ENCODE data around the gene SMYD3. TPM values are rescaled to one million over a fixed set of nuclear protein-coding genes. Genes with fewer than 3 reads are reported as not detected.
"Not testable (repeated sequence)": the region's sequence is repeated elsewhere in the genome, so short reads cannot be mapped to it uniquely, and the experiment has no call there.

The SMYD3 gene
- total and polyA plus RNA-seq, 2 donors (not counting 1 experiment from before 2014, with no cell fraction given), result 9.7 to 37.2 TPM

DNA sequence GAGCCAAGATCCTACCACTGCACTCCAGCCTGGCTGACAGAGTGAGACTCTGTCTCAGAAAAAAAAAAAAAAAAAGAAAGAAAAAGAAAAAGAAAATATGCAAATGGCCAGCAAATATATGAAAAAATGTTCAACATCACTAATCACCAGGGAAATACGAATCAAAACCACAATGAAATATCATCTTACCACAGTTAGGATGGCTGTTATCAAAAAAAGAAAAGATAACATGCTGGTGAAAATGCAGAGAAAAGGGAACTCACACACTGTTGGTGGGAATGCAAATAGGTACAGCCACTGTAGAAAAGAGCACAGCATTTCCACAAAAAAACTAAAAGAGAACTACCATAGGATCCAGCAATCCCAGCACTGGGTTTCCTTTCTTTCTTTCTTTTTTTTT, 477.5 kb downstream of the SMYD3 start:
- no peaks in the 10 kb centered on the region for H3K27me3 Mint-ChIP-seq
- TF ChIP-seq, protein P1, sequence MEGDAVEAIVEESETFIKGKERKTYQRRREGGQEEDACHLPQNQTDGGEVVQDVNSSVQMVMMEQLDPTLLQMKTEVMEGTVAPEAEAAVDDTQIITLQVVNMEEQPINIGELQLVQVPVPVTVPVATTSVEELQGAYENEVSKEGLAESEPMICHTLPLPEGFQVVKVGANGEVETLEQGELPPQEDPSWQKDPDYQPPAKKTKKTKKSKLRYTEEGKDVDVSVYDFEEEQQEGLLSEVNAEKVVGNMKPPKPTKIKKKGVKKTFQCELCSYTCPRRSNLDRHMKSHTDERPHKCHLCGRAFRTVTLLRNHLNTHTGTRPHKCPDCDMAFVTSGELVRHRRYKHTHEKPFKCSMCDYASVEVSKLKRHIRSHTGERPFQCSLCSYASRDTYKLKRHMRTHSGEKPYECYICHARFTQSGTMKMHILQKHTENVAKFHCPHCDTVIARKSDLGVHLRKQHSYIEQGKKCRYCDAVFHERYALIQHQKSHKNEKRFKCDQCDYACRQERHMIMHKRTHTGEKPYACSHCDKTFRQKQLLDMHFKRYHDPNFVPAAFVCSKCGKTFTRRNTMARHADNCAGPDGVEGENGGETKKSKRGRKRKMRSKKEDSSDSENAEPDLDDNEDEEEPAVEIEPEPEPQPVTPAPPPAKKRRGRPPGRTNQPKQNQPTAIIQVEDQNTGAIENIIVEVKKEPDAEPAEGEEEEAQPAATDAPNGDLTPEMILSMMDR (IDR thresholded peaks at IDR 0.05), result no peak
- no peak for TF ChIP-seq EZH2 (IDR thresholded peaks at IDR 0.05; ENCODE audit: borderline replicate concordance, insufficient read depth, low read depth, low read length, poor library complexity, severe bottlenecking)
- no peaks in the 10 kb centered on the region for H3K79me2 ChIP-seq (ENCODE audit: control insufficient read depth, insufficient read depth, low read length)
- no peaks in the 10 kb centered on the region for H3K9me3 Mint-ChIP-seq (ENCODE audit: insufficient read depth)
- H4K20me1 ChIP-seq (ENCODE audit: control insufficient read depth, insufficient read depth, low read length, poor library complexity, severe bottlenecking), result no peaks in the 10 kb centered on the region
- H3K36me3 ChIP-seq (replicated peaks in 1 of 2; ENCODE audit: control extremely low read depth in 1 of 2, control insufficient read depth in 1 of 2, extremely low read depth in 1 of 2, insufficient read depth in 2 of 2, low read length in 1 of 2), result no peaks in the 10 kb centered on the region
- intact Hi-C loops (cut with micrococcal nuclease), result no loop called here
- H3K4me3 ChIP-seq (ENCODE audit: control extremely low read depth in 1 of 5, extremely low read depth in 1 of 5, insufficient read depth in 1 of 5, low read depth in 2 of 5, low read length in 4 of 5), result no peak overlapping the region
- no peaks in the 10 kb centered on the region for H3K9me3 ChIP-seq (ENCODE audit: control extremely low read depth in 1 of 3, control insufficient read depth in 2 of 3, insufficient read depth in 1 of 3, low read length in 2 of 3)
- H3K9ac ChIP-seq (ENCODE audit: low read length), result no peak overlapping the region
- DNase-seq, result no peak
- peaks cover 4% of the 10 kb centered on the region for H3K4me1 Mint-ChIP-seq
- no peak overlapping the region for H3K27ac Mint-ChIP-seq
- ChIA-PET CTCF (interaction anchor here (0.7 kb wide), 1 partner anchor 15 kb away, joined by 3 read pairs; no protein-coding TSS in a partner anchor), POLR2A (no interaction called here)
- no peak overlapping the region for H2AFZ ChIP-seq (ENCODE audit: insufficient read depth, low read depth, low read length, poor library complexity, severe bottlenecking)
- H3K27ac ChIP-seq (ENCODE audit: low read length in 2 of 2), result no peak overlapping the region
- H3K4me2 ChIP-seq (replicated peaks; ENCODE audit: low read depth, low read length, poor library complexity, severe bottlenecking), result no peak overlapping the region
- no peak for ATAC-seq (ENCODE audit: low read depth)
- H3K4me3 Mint-ChIP-seq, result no peak overlapping the region
- H3K27me3 ChIP-seq (replicated peaks in 1 of 4; ENCODE audit: control extremely low read depth in 1 of 4, control insufficient read depth in 3 of 4, insufficient read depth in 4 of 4, low read length in 3 of 4), result no peaks in the 10 kb centered on the region
- no CpG with 5 or more reads among the region's 1 CpG for WGBS (ENCODE audit: insufficient coverage)
- no peaks in the 10 kb centered on the region for H3K4me1 ChIP-seq (ENCODE audit: control insufficient read depth in 2 of 2, insufficient read depth in 2 of 2, low read length in 2 of 2)

DNA sequence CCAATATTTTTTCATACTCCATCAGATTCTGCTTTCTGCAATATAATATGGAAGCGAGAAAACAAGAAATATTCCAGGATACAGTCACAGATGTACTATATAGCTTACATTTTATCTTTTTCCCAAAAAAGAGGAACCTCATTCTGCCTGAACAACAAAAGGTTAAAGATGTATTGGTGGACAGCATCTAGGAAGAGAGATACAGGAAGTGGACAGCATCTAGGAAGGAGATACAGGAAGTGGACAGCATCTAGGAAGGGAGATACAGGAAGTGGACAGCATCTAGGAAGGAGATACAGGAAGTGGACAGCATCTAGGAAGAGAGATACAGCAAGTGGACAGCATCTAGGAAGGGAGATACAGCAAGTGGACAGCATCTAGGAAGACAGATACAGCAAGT, 483.0 kb downstream of the SMYD3 start:
- POLR2A ChIA-PET; H3K4me1 ChIP-seq (ENCODE audit: control insufficient read depth in 2 of 2, insufficient read depth in 2 of 2, low read length in 2 of 2); H3K36me3 ChIP-seq (replicated peaks in 1 of 2; ENCODE audit: control extremely low read depth in 1 of 2, control insufficient read depth in 1 of 2, extremely low read depth in 1 of 2, insufficient read depth in 2 of 2, low read length in 1 of 2); CTCF ChIA-PET; H3K9me3 ChIP-seq (ENCODE audit: control extremely low read depth in 1 of 3, control insufficient read depth in 2 of 3, insufficient read depth in 1 of 3, low read length in 2 of 3); H3K27ac Mint-ChIP-seq; H3K4me3 Mint-ChIP-seq; H3K4me1 Mint-ChIP-seq; H3K4me2 ChIP-seq (replicated peaks; ENCODE audit: low read depth, low read length, poor library complexity, severe bottlenecking); H3K9ac ChIP-seq (ENCODE audit: low read length); H3K27me3 Mint-ChIP-seq; DNase-seq; H3K27ac ChIP-seq (ENCODE audit: low read length in 2 of 2); H3K9me3 Mint-ChIP-seq (ENCODE audit: insufficient read depth); intact Hi-C loops (cut with micrococcal nuclease); H3K27me3 ChIP-seq (replicated peaks in 1 of 4; ENCODE audit: control extremely low read depth in 1 of 4, control insufficient read depth in 3 of 4, insufficient read depth in 4 of 4, low read length in 3 of 4); H4K20me1 ChIP-seq (ENCODE audit: control insufficient read depth, insufficient read depth, low read length, poor library complexity, severe bottlenecking); H3K4me3 ChIP-seq (ENCODE audit: control extremely low read depth in 1 of 5, extremely low read depth in 1 of 5, insufficient read depth in 1 of 5, low read depth in 2 of 5, low read length in 4 of 5); H2AFZ ChIP-seq (ENCODE audit: insufficient read depth, low read depth, low read length, poor library complexity, severe bottlenecking); H3K79me2 ChIP-seq (ENCODE audit: control insufficient read depth, insufficient read depth, low read length); ATAC-seq (ENCODE audit: low read depth): not testable (repeated sequence)
- no CpG with 5 or more reads among the region's 1 CpG for WGBS (ENCODE audit: insufficient coverage)
